ENCODE results near the gene SLC2A6.

DNA sequence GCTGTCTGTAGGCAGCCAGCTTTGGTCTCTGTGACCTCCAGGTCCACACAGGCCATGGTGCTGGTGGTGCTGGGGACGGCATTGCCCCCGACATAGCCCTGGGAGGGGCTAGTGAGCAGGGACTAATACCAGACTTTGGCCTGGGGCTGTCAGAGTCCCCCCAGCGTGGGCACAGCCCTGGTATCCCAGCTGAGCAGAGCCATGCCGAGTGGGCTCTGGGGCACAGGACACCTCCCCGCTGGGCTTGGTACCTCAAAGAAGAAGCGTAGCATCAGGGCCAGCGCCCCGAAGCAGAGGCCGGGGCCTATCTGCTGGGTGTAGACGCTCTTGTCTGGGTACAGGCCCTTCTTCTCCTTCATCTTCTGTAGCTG lies 36.3 kb upstream of the SLC2A6 start:
- TF ChIP-seq NFIC (IDR thresholded peaks at IDR 0.05; ENCODE audit: low read depth, low read length) (no peak), POLR2A (IDR thresholded peaks at IDR 0.05; ENCODE audit: low read depth, low read length) (no peak), IRF4 (IDR thresholded peaks at IDR 0.05; ENCODE audit: low read depth, low read length) (no peak), TCF12 (IDR thresholded peaks at IDR 0.05; ENCODE audit: low read depth, low read length) (no peak), EP300 (IDR thresholded peaks at IDR 0.05; ENCODE audit: borderline replicate concordance in 1 of 2, control insufficient read depth in 1 of 2, low read depth in 2 of 2, low read length in 2 of 2) (no peak), NR2C1 (IDR thresholded peaks at IDR 0.05) (no peak), POLR2AphosphoS2 (IDR thresholded peaks at IDR 0.05; ENCODE audit: low read depth, low read length) (no peak)
